Thyroid gland (tissue), 4 donors: ENCODE results near the gene GHDC.
"Not testable (repeated sequence)": the region's sequence is repeated elsewhere in the genome, so short reads cannot be mapped to it uniquely, and the experiment has no call there.

Experiments
- CTCF ChIP-seq, 6 experiments: fragments of 200-600 bp in 3 of 6; fragments of 450-650 bp in 3 of 6; sonication (generic) in 3 of 6; IDR thresholded peaks; one replicate each; pipeline ENCODE4 v1.5.1; 2016 to 2019; ENCODE audit warnings: antibody characterized with exemption in 6 of 6, mild to moderate bottlenecking in 2 of 6, inconsistent platforms in 1 of 6, moderate library complexity in 1 of 6
- POLR2A ChIP-seq, 2 donors: fragments of 450-650 bp; IDR thresholded peaks; one replicate each; pipeline ENCODE4 v1.6.1; 2017; ENCODE audit warnings: antibody characterized with exemption in 2 of 2, mild to moderate bottlenecking in 2 of 2, moderate library complexity in 1 of 2

- not testable (repeated sequence) for TF ChIP-seq CTCF, POLR2A (IDR thresholded peaks at IDR 0.05)
These were observed 46.6 kb upstream of the GHDC start for GRCh38 chr17:42240863-42241262.
